Endothelial cell of umbilical vein (primary cell): ENCODE data around the gene CNTFR. TPM values are rescaled to one million over a fixed set of nuclear protein-coding genes. Genes with fewer than 3 reads are reported as not detected.

Experiments
- BruUV-seq: library from RNA; stranded (reverse); fragments of 400-500 nt; replicated peaks from 2 replicates; lab custom pipeline; 2021; lab: Mats Ljungman, UMichigan
- CTCF ChIA-PET: fragments of 300-600, 350-600 bp; sonication (Branson Sonifier 250); formaldehyde crosslinking; loops from one replicate; lab custom pipeline; 2021; ENCODE audit warnings: antibody characterized with exemption, inconsistent platforms; lab: Charles Lee
- POLR2A ChIA-PET: fragments of 300-600, 350-600 bp; sonication (Branson Sonifier 250); formaldehyde crosslinking; loops from one replicate; lab custom pipeline; 2021; ENCODE audit warnings: antibody characterized with exemption, inconsistent platforms; lab: Charles Lee
- DNase-seq: peaks from one replicate; pipeline ENCODE4 v3.0.0-alpha.2; 2011; ENCODE audit warnings: low read depth, low spot score
- FAIRE-seq: peaks from 2 replicates; lab custom pipeline; 2011; peaks lifted over from hg19 to GRCh38; lab: Jason Lieb, UNC
- H2AFZ ChIP-seq: 2 replicates; pipeline ENCODE4 v1.6.0; 2012; ENCODE audit warnings: low read depth, low read length, control low read depth, inconsistent platforms
- H3K27ac ChIP-seq: 2 replicates; pipeline ENCODE4 v1.5.1; 2011; ENCODE audit warnings: low read depth, mild to moderate bottlenecking, control low read depth, low read length, moderate library complexity; ENCODE audit not compliant: insufficient read depth
- H3K27me3 ChIP-seq, 2 experiments: 2 replicates each; pipeline versions ENCODE4 v1.6.0 to v1.6.1; 2011; ENCODE audit warnings: low read length in 2 of 2, mixed read lengths in 1 of 2; ENCODE audit not compliant: control insufficient read depth in 2 of 2, insufficient read depth in 2 of 2
- H3K36me3 ChIP-seq, 2 experiments: 2 replicates in 1 of 2; 3 replicates in 1 of 2; pipeline ENCODE4 v1.5.1; 2011; ENCODE audit warnings: low read length in 2 of 2, mild to moderate bottlenecking in 1 of 2, moderate library complexity in 1 of 2; ENCODE audit not compliant: control insufficient read depth in 2 of 2, insufficient read depth in 2 of 2; ENCODE audit errors: extremely low read depth in 1 of 2
- H3K4me1 ChIP-seq: 3 replicates; pipeline ENCODE4 v1.5.1; 2011; ENCODE audit warnings: mild to moderate bottlenecking, low read length; ENCODE audit not compliant: control insufficient read depth, insufficient read depth; ENCODE audit errors: extremely low read depth
- H3K4me2 ChIP-seq: 2 replicates; pipeline ENCODE4 v1.6.1; 2011; ENCODE audit warnings: low read length, control low read depth, mixed read lengths; ENCODE audit not compliant: insufficient read depth
- H3K4me3 ChIP-seq, 3 experiments: fragments of 200-600 bp in 1 of 3; sonication (generic), shearing (Covaris generic) in 1 of 3; replicated peaks in 1 of 3; 2 replicates each; pipeline ENCODE4 v1.5.1; 2011 to 2016; ENCODE audit warnings: control low read depth in 3 of 3, low read length in 3 of 3, mild to moderate bottlenecking in 2 of 3, inconsistent platforms in 1 of 3, low read depth in 1 of 3, moderate library complexity in 1 of 3; ENCODE audit not compliant: insufficient read depth in 1 of 3
- H3K79me2 ChIP-seq: 2 replicates; pipeline ENCODE4 v1.6.0; 2012; ENCODE audit warnings: low read length, inconsistent platforms; ENCODE audit not compliant: control insufficient read depth, insufficient read depth
- H3K9ac ChIP-seq: replicated peaks from 2 replicates; pipeline ENCODE3; 2011; ENCODE audit warnings: low read length, control low read depth; ENCODE audit not compliant: insufficient read depth; ENCODE audit errors: extremely low read depth
- H3K9me1 ChIP-seq: replicated peaks from 3 replicates; pipeline ENCODE4 v1.6.0; 2011; ENCODE audit warnings: mild to moderate bottlenecking, low read length; ENCODE audit not compliant: control insufficient read depth, insufficient read depth; ENCODE audit errors: extremely low read depth
- H3K9me3 ChIP-seq: replicated peaks from 2 replicates; pipeline ENCODE4 v1.5.1; 2012; ENCODE audit warnings: low read length, inconsistent platforms; ENCODE audit not compliant: control insufficient read depth, insufficient read depth
- H4K20me1 ChIP-seq: replicated peaks from 2 replicates; pipeline ENCODE3; 2011; ENCODE audit warnings: mild to moderate bottlenecking, low read length; ENCODE audit not compliant: control insufficient read depth, insufficient read depth; ENCODE audit errors: extremely low read depth
- CTCF ChIP-seq, 2 donors: IDR thresholded peaks; 1 replicate in 1 of 2; 2 replicates in 1 of 2; pipeline ENCODE4 v1.5.1; 2011; ENCODE audit warnings: low read length in 2 of 2, mild to moderate bottlenecking in 2 of 2, moderate library complexity in 2 of 2, control low read depth in 1 of 2, inconsistent platforms in 1 of 2, low read depth in 1 of 2; ENCODE audit not compliant: insufficient read depth in 1 of 2; ENCODE audit errors: extremely low read depth in 1 of 2
- EZH2 ChIP-seq: IDR thresholded peaks from 2 replicates; pipeline ENCODE4 v1.6.1; 2012; ENCODE audit warnings: borderline replicate concordance, low read depth, mild to moderate bottlenecking, moderate library complexity, low read length, inconsistent platforms; ENCODE audit not compliant: severe bottlenecking
- FOS ChIP-seq: IDR thresholded peaks from 2 replicates; pipeline ENCODE4 v1.6.1; 2011; ENCODE audit warnings: mild to moderate bottlenecking, low read length, moderate library complexity, borderline replicate concordance; ENCODE audit not compliant: insufficient read depth
- GATA2 ChIP-seq: IDR thresholded peaks from 2 replicates; pipeline ENCODE4 v1.7.0; 2011; ENCODE audit warnings: low read depth, mild to moderate bottlenecking, moderate library complexity, mixed read lengths, low read length; ENCODE audit not compliant: insufficient read length, insufficient read depth
- JUN ChIP-seq: IDR thresholded peaks from 2 replicates; pipeline ENCODE4 v1.6.1; 2011; ENCODE audit warnings: borderline replicate concordance, low read depth; ENCODE audit not compliant: insufficient read length, insufficient read depth
- MAX ChIP-seq: IDR thresholded peaks from 2 replicates; pipeline ENCODE4 v1.6.1; 2011; ENCODE audit not compliant: insufficient read depth, insufficient read length
- MYC ChIP-seq: IDR thresholded peaks from one replicate; pipeline ENCODE4 v1.6.1; 2011; ENCODE audit warnings: mild to moderate bottlenecking, low read depth, low read length
- POLR2A ChIP-seq: IDR thresholded peaks from 2 replicates; pipeline ENCODE4 v1.6.1; 2012; ENCODE audit warnings: low read depth, mild to moderate bottlenecking, control low read depth, low read length
- POLR2AphosphoS5 ChIP-seq: IDR thresholded peaks from 2 replicates; pipeline ENCODE4 v1.6.1; 2012; ENCODE audit warnings: low read depth, mild to moderate bottlenecking, control low read depth, low read length, moderate library complexity; ENCODE audit not compliant: insufficient read depth
- dilution Hi-C: fragments of 300-500 bp; cut with MboI; formaldehyde crosslinking; loops from one replicate; pipeline ENCODE4 v1.15.0; 2019; ENCODE audit warnings: low sequenced_read_pairs; ENCODE audit not compliant: extremely low pct_ligation_motif_present
- intact Hi-C: fragments of 100-400 bp; cut with micrococcal nuclease; formaldehyde crosslinking; loops from one replicate; pipeline ENCODE4 v1.10.0; 2022
- polyA plus RNA-seq, 4 experiments: library from polyadenylated mRNA; depleted of rRNA in 3 of 4; stranded (reverse) in 3 of 4; unstranded in 1 of 4; fragments of >200 nt; gene quantifications; 2 replicates each; pipeline versions ENCODE4 v1.2.1 to v1.2.3, GENCODE V29; 2011 to 2012; ENCODE audit warnings: missing spikeins in 1 of 4
- total RNA-seq: library from RNA; stranded (reverse); gene quantifications from 2 replicates; pipeline ENCODE4 v1.2.3, GENCODE V29; 2021

The CNTFR gene
- total and polyA plus RNA-seq, 2 donors (not counting 3 experiments of a cell fraction or from before 2014, with no cell fraction given), result not detected

- dilution Hi-C loops (no loop called here), intact Hi-C loops (no loop called here)
- Histone ChIP-seq H3K4me2 (no peak overlapping the region), H3K27me3 (no peaks in the 10 kb centered on the region), H3K36me3 (peaks cover 0 to 14% of the 10 kb centered on the region in 2 experiments), H3K4me3 (no peak overlapping the region), H3K9me3 (no peaks in the 10 kb centered on the region), H2AFZ (no peak overlapping the region), H3K4me1 (peaks cover 20% of the 10 kb centered on the region), H3K9me1 (no peaks in the 10 kb centered on the region), H4K20me1 (no peaks in the 10 kb centered on the region), H3K79me2 (peaks cover 2% of the 10 kb centered on the region), H3K27ac (no peak overlapping the region), H3K9ac (no peak overlapping the region)
- TF ChIP-seq FOS (no peak), MYC (no peak), POLR2A (no peak), JUN (no peak), MAX (no peak), GATA2 (no peak), EZH2 (no peak), POLR2AphosphoS5 (no peak), CTCF (IDR thresholded peaks at IDR 0.05; ENCODE audit: extremely low read depth in 1 of 2, insufficient read depth in 1 of 2, low read depth in 1 of 2, low read length in 2 of 2) (no peak)
- DNase-seq (no peak), FAIRE-seq (no peak)
- POLR2A ChIA-PET, result no interaction called here
- no TSS peak for BruUV-seq
- CTCF ChIA-PET, result interaction anchor here (0.6 to 7.1 kb wide), 4 partner anchors 10 to 87 kb away, joined by 3 to 130 read pairs (median 5); partner anchors contain the start of gene SIGMAR1
Observed at GRCh38 chr9:34615132-34615531, 25.6 kb upstream of the CNTFR start.
